ENCODE results near the gene EEPD1. TPM values are rescaled to one million over a fixed set of nuclear protein-coding genes. Genes with fewer than 3 reads are reported as not detected.

The EEPD1 gene
- total and polyA plus RNA-seq, 4 donors: 2.3 to 12.3 (median 7.1) TPM

GRCh38 chr7:36281945-36282717, 129.1 kb downstream of the EEPD1 start:
- 90% methylated on average over 10 of the region's 10 CpGs for WGBS
- DNase-seq (ENCODE audit: low spot score): no peak
- H3K4me3 ChIP-seq (ENCODE audit: low read depth in 1 of 3, low read length in 3 of 3): no peak overlapping the region
- no peaks in the 10 kb centered on the region for H3K27me3 ChIP-seq (ENCODE audit: control insufficient read depth in 4 of 4, insufficient read depth in 4 of 4, low read length in 3 of 4)
- no peak overlapping the region for H3K9ac ChIP-seq (ENCODE audit: low read depth in 1 of 2, low read length in 2 of 2)
- no peaks in the 10 kb centered on the region for H3K36me3 ChIP-seq (ENCODE audit: control insufficient read depth in 4 of 4, insufficient read depth in 3 of 4, low read depth in 1 of 4, low read length in 3 of 4)
- no peak for TF ChIP-seq RXRA (IDR thresholded peaks at IDR 0.05)
- TF ChIP-seq REST (IDR thresholded peaks at IDR 0.05): no peak
- TF ChIP-seq ATF3 (IDR thresholded peaks at IDR 0.05): no peak
- no peak for TF ChIP-seq HNF4A (conservative IDR thresholded peaks at IDR 0.05)
- TF ChIP-seq EGR1 (IDR thresholded peaks at IDR 0.05; ENCODE audit: low read depth in 2 of 2): no peak
- TF ChIP-seq HNF4G (IDR thresholded peaks at IDR 0.05): no peak
- TF ChIP-seq MAX (IDR thresholded peaks at IDR 0.05): no peak
- TF ChIP-seq ZBTB33 (IDR thresholded peaks at IDR 0.05): no peak
- no peak for TF ChIP-seq SP1 (IDR thresholded peaks at IDR 0.05)
- TF ChIP-seq FOXA1 (IDR thresholded peaks at IDR 0.05): no peak
- TF ChIP-seq RAD21 (IDR thresholded peaks at IDR 0.05): no peak
- TF ChIP-seq FOXA2 (IDR thresholded peaks at IDR 0.05): no peak
- no peak for TF ChIP-seq TAF1 (conservative IDR thresholded peaks at IDR 0.05)
- no peak for TF ChIP-seq CTCF (IDR thresholded peaks at IDR 0.05; ENCODE audit: low read depth, low read length, missing input control)
- TF ChIP-seq NR2F2 (IDR thresholded peaks at IDR 0.05): no peak
- TF ChIP-seq GABPA (IDR thresholded peaks at IDR 0.05 in 1 of 2, conservative IDR thresholded peaks at IDR 0.05 in 1 of 2): no peak
- TF ChIP-seq YY1 (IDR thresholded peaks at IDR 0.05): no peak
- TF ChIP-seq JUND (IDR thresholded peaks at IDR 0.05): no peak
- H3K27ac ChIP-seq (ENCODE audit: low read depth in 1 of 2, low read length in 2 of 2): no peak overlapping the region
- H3K9me3 ChIP-seq (ENCODE audit: control insufficient read depth in 4 of 4, low read length in 3 of 4): no peaks in the 10 kb centered on the region
- peaks cover 3 to 13% (median 5%) of the 10 kb centered on the region in 4 donors for H3K4me1 ChIP-seq (ENCODE audit: control insufficient read depth in 4 of 4, insufficient read depth in 4 of 4, low read length in 3 of 4)

Measured in liver (tissue), 9 donors.